NCI-H1436 (cell line): ENCODE results near the gene GRB7.
A peak's percentile ranks its signal among the peaks of the same experiment; 100 is the strongest.
"Not testable (repeated sequence)": the region's sequence is repeated elsewhere in the genome, so short reads cannot be mapped to it uniquely, and the experiment has no call there.

Experiments
- DNase-seq: peaks from one replicate; lab custom pipeline; 2025; lab: John Stamatoyannopoulos, UW

Gene GRB7

DNA sequence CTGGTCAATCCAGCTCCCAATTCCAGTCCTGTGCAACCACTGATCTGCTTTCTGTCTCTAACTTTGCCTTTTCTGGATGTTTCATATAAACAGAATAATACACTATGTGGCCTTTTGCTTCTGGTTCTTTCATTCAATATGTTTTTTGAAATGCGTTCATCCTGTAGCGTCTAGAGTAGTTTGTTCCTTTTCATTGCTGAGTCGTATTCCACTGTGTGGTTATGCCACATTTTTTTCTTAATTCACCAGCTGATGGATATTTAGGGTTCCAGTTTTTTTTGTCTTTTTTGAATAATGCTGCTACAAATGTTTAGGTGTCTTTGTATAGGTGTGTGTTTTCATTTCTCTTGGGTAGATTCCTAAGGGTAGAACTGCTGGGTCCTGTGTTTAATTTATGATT, 5.2 kb upstream of the GRB7 start:
- no peak for DNase-seq

DNA sequence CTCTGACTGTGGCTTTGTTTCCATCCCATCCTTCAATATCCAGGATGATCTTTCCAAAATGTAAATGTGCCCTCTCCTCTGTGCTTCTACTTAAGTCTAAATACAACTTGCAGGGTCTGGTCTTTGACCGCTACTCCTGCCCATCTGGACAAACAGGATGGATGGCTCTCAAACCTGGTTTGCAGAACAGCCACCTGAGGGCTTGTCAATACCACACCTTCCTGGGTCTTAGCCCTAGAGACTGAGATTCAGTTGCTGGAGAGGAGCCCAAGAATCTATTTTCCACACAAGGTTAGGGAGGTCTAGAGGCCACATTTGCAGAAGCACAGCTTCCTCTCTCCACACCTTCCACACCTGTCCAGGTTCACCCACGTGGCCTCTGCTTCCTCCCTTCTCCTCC, 1.9 kb upstream of the GRB7 start:
- DNase-seq = no peak

GRCh38 chr17:39736319-39737165, 1.2 kb upstream of the GRB7 start:
- DNase-seq = no peak

DNA sequence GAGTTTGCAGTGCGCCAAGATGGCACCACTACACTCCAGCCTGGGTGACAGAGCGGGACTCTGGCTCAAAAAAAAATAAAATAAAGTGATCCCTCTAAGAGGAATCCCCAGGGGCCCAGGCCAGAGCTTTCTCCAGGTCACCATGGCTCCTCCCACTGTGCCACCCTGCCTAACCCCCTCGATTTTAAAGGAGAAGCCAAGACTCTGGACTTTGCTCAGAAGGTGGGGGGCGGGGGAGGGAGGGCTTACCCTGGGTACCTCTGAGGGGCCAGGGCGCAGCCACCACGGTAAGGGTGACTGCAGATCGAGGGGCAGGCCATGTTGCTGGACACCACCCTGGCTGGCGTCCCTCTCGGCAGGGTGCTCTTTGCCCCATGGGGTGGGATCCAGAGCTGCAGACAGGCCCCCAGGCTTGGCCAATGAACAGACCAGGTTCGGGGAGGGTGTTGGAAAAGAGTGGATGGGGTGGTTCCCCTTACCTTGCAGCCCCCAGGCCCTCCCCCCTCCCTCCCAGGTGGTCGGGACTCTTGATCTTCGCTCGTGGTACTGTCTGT, 455 bp upstream of the GRB7 start:
- DNase-seq = no peak

DNA sequence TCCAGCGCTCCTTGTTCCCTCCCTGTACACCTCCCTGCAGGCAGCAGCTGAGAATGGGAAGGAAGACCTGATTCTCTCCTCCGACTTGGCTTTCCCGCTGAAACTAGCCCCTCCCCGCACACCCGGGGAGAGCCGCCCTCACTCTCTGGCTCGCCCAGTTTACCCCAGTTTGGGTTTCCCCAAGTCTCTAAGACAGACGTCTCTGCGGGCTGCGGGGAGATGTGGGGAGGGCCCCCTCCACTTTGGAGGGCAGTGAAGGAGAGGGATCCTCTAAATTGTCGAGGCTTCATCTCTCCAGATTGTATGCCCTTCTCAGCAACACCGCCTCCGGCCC, 797 bp downstream of the GRB7 start:
- DNase-seq = peak; percentile 31

GRCh38 chr17:39738983-39739884, 1.5 kb downstream of the GRB7 start:
- peak; percentile 56 for DNase-seq

DNA sequence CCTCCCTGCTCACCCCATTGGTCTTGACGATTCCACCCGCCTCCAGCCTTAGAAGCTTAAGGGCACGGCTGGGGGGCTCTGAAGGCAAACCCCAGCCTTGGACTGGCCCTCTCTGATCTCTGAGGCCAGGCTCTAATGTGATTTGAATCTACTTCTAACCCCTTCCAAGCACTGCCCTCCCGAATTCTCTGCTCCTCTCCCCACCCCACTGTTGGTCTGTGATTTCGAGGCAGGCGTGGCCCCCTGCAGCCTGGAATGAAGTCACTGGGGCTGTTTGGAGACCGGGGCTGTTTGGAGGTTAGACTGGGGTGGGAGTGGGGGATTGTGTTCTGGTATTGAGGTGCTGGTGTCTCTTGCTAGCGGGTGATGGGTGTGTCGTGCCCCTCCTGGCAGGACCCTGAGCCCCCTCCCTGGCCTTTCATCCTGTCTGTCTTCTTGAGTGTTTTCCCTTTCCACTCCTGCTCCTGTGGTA, 2.2 kb downstream of the GRB7 start:
- no peak for DNase-seq

GRCh38 chr17:39740357-39741111, 2.8 kb downstream of the GRB7 start:
- DNase-seq = no peak

GRCh38 chr17:39742126-39742855, 4.6 kb downstream of the GRB7 start:
- DNase-seq = no peak

DNA sequence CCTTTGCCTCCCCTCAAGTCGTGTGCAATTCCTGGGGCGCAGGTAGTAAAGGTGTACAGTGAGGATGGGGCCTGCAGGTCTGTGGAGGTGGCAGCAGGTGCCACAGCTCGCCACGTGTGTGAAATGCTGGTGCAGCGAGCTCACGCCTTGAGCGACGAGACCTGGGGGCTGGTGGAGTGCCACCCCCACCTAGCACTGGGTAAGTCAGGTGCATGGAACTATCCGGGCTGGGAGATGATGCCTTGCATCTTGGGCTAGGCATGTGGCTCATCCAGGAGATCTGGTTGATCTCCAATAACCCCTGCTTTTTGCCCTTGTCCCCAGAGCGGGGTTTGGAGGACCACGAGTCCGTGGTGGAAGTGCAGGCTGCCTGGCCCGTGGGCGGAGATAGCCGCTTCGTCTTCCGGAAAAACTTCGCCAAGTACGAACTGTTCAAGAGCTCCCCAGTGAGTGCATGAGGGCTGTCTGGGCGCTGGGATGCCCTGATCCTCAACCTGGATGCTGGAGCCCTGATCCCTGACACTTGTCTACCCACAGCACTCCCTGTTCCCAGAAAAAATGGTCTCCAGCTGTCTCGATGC, 5.2 kb downstream of the GRB7 start:
- DNase-seq = no peak

GRCh38 chr17:39744075-39744835, 6.5 kb downstream of the GRB7 start:
- no peak for DNase-seq

DNA sequence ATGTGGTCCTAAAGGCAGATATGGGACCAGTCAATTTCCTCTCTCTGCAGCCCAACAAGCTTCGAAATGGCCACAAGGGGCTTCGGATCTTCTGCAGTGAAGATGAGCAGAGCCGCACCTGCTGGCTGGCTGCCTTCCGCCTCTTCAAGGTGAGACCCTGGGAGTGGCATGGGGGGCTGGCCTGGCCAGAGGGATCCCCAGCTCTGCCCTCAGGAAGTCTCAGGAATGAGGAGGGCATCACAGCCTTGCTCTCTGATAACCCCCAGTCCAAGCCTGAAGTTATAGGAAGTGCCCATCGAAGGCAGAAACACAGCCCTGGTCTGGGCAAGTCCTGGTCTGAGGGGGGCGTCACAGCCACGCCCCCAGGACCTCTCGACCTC, 7.1 kb downstream of the GRB7 start:
- no peak for DNase-seq

DNA sequence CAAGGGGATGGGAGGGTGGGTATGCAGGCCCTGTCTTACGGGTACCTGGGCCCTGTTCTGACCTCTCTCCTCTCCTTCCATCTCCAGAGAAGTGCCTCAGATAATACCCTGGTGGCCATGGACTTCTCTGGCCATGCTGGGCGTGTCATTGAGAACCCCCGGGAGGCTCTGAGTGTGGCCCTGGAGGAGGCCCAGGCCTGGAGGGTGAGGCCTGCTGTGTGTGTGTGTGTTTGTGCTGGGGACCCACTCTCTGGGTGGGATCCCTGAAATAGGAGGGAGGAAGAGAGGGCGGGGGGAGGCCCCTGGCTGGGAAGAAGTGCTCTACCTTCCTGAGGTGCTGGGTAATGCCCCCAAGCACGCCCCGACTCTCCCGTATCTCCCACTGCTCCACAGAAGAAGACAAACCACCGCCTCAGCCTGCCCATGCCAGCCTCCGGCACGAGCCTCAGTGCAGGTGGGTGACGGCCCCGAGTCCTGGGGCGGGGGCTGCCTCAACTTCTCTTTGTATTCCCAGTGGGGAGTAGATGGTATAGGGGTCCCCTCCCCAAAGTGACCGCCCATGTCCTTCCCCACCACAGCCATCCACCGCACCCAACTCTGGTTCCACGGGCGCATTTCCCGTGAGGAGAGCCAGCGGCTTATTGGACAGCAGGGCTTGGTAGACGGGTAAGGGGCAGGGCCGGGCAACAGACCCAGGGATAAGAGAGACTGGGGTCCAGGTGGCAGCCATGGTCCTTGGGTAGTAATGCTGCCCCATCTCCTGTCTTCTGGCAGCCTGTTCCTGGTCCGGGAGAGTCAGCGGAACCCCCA, 7.8 kb downstream of the GRB7 start:
- no peak for DNase-seq

DNA sequence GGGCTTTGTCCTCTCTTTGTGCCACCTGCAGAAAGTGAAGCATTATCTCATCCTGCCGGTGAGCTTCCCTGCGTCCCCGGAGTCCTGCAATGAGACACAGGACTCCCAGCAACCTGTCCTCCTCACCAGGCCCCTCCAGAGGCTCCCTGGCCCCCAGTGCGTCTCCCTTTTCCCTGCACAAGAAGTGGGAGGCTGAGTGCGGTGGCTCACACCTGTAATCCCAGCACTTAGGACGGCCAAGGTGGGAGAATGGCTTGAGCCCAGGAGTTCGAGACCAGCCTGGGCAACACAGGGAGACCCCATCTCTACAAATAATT, 8.4 kb downstream of the GRB7 start:
- no peak for DNase-seq

DNA sequence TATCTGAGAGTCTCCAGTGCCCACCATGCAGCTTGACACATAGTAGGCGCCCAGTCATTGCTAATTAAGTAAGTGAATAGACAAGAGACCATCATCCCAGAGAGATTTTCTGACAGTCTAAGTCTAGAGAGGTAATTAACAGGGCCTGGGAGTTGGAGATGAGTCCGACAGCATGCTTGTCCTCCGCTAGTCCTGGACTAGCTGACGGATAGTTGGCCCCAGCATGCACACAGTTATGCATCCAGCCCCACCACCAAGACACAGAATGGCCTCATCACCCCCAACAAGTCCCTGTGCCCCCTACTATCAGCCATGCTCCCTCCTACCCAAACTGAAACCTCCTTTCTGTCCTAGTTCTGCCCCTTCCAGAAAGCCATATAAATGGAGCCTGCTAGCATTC, 10.0 kb downstream of the GRB7 start:
- no peak for DNase-seq

- not testable (repeated sequence) for DNase-seq
These were observed 10.8 kb downstream of the GRB7 start for GRCh38 chr17:39748444-39749034.

GRCh38 chr17:39750131-39751015, 12.6 kb downstream of the GRB7 start:
- no peak for DNase-seq

GRCh38 chr17:39751016-39751543, 13.3 kb downstream of the GRB7 start:
- no peak for DNase-seq
